Gastroesophageal sphincter (tissue), 4 donors: ENCODE measurements around the gene SMAD6. TPM values are rescaled to one million over a fixed set of nuclear protein-coding genes. Genes with fewer than 3 reads are reported as not detected.

Experiments
- ATAC-seq: fragments of 150-250 bp; one replicate; pipeline ENCODE4 v1.9.1; 2016; ENCODE audit warnings: mild to moderate bottlenecking, moderate library complexity
- H3K27ac ChIP-seq, 4 donors: fragments of 200-600 bp; sonication (generic) in 3 of 4; 1 replicate in 3 of 4; 2 replicates in 1 of 4; pipeline ENCODE4 v1.5.1; 2016 to 2019
- H3K27me3 ChIP-seq: fragments of 200-600 bp; sonication (generic); one replicate; pipeline ENCODE4 v1.5.1; 2019
- H3K36me3 ChIP-seq, 2 donors: fragments of 200-600 bp; sonication (generic); one replicate each; pipeline ENCODE4 v1.5.1; 2019; ENCODE audit warnings: control low read depth in 1 of 2
- H3K4me1 ChIP-seq, 3 donors: fragments of 200-600 bp; sonication (generic); 1 replicate in 2 of 3; 2 replicates in 1 of 3; pipeline ENCODE4 v1.5.1; 2016 to 2019; ENCODE audit warnings: control low read depth in 2 of 3
- H3K4me3 ChIP-seq, 2 donors: fragments of 200-600 bp; sonication (generic); one replicate each; pipeline ENCODE4 v1.5.1; 2019; ENCODE audit warnings: mild to moderate bottlenecking in 1 of 2, moderate library complexity in 1 of 2
- H3K9me3 ChIP-seq, 3 donors: fragments of 200-600 bp; sonication (generic); one replicate each; pipeline ENCODE4 v1.5.1; 2017 to 2019; ENCODE audit warnings: control low read depth in 2 of 3
- EP300 ChIP-seq: sonication (generic); formaldehyde crosslinking; IDR thresholded peaks from one replicate; pipeline ENCODE4 v1.6.1; 2017; ENCODE audit warnings: antibody characterized with exemption, mild to moderate bottlenecking
- POLR2A ChIP-seq, 2 donors: fragments of 450-650 bp; IDR thresholded peaks; one replicate each; pipeline ENCODE4 v1.6.1; 2017; ENCODE audit warnings: antibody characterized with exemption in 2 of 2, mild to moderate bottlenecking in 2 of 2, moderate library complexity in 1 of 2
- POLR2AphosphoS5 ChIP-seq: sonication (generic); formaldehyde crosslinking; IDR thresholded peaks from one replicate; pipeline ENCODE4 v1.6.1; 2017; ENCODE audit warnings: antibody characterized with exemption
- WGBS, 2 donors: methylation state at CpG; one replicate each; pipeline ENCODE4 v1.1.5; 2018; ENCODE audit warnings: low coverage in 1 of 2; 5-methylcytosine and 5-hydroxymethylcytosine counted together
- total RNA-seq, 4 donors: library from RNA; depleted of rRNA; stranded (reverse); fragments of >200 nt; gene quantifications; one replicate each; pipeline ENCODE4 v1.1.0, GENCODE V29; 2016
- TF ChIP-seq, protein P1 (sequence below), 4 experiments: fragments of 200-600 bp in 2 of 4; fragments of 450-650 bp in 2 of 4; sonication (generic) in 1 of 4; IDR thresholded peaks; one replicate each; pipeline ENCODE4 v1.5.1; 2017 to 2019; ENCODE audit warnings: antibody characterized with exemption in 4 of 4, mild to moderate bottlenecking in 2 of 4, moderate library complexity in 2 of 4

The SMAD6 gene
- total RNA-seq, 4 donors from 2014 or later, result 9.9 to 11.2 (median 10.9) TPM

DNA sequence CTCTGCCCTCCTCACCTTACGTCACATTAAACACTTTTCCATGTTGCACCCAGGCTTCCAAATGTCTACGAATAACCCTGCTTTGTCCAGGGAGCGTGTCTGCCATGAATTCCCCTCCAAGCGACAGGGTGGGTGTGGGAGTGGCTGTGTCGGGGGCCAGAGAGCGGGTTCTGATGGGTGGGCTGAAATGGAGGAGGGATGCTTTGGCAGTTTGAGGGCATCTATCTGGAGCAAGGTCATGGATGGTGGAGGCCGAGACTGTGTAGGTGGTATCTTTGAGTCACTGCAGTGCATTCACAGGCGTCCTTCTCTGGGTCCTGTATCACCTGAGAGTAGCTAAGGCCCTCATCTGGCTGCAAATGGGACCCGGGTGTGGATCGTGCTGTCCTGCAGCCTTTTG, 36.6 kb downstream of the SMAD6 start:
- no peaks in the 10 kb centered on the region for H3K9me3 ChIP-seq
- no peak for TF ChIP-seq POLR2AphosphoS5
- no peak for TF ChIP-seq EP300
- TF ChIP-seq POLR2A (IDR thresholded peaks at IDR 0.05), result no peak
- TF ChIP-seq, protein P1, sequence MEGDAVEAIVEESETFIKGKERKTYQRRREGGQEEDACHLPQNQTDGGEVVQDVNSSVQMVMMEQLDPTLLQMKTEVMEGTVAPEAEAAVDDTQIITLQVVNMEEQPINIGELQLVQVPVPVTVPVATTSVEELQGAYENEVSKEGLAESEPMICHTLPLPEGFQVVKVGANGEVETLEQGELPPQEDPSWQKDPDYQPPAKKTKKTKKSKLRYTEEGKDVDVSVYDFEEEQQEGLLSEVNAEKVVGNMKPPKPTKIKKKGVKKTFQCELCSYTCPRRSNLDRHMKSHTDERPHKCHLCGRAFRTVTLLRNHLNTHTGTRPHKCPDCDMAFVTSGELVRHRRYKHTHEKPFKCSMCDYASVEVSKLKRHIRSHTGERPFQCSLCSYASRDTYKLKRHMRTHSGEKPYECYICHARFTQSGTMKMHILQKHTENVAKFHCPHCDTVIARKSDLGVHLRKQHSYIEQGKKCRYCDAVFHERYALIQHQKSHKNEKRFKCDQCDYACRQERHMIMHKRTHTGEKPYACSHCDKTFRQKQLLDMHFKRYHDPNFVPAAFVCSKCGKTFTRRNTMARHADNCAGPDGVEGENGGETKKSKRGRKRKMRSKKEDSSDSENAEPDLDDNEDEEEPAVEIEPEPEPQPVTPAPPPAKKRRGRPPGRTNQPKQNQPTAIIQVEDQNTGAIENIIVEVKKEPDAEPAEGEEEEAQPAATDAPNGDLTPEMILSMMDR (IDR thresholded peaks at IDR 0.05), result no peak
- H3K4me3 ChIP-seq, result no peak overlapping the region
- no peaks in the 10 kb centered on the region for H3K36me3 ChIP-seq
- 89 to 93% methylated on average over 5 of the region's 10 CpGs for WGBS, 2 donors
- H3K4me1 ChIP-seq, result peaks cover 0 to 35% (median 8%) of the 10 kb centered on the region in 3 donors
- H3K27me3 ChIP-seq, result no peaks in the 10 kb centered on the region
- ATAC-seq, result no peak
- no peak overlapping the region for H3K27ac ChIP-seq

DNA sequence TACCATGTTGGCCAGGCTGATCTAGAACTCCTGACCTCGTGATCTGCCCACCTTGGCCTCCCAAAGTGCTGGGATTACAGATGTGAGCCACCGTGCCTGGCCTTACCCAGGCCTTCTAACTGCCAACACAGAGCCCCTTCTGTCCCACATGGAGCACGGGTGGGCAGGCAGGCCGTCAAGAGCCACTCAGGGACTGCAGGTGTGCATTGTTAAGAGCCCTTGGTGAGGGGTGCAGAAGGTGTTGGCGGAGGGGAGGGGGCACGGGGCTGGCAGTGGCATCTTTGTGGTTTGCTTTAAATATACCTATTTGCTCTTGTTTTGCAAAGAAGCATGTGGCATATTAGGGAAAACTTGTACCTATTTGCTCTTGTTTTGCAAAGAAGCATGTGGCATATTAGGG, 37.3 kb downstream of the SMAD6 start:
- no peak overlapping the region for H3K27ac ChIP-seq
- ATAC-seq, result no peak
- no peaks in the 10 kb centered on the region for H3K9me3 ChIP-seq
- H3K4me1 ChIP-seq, result peaks cover 0 to 32% (median 3%) of the 10 kb centered on the region in 3 donors
- TF ChIP-seq, protein P1 (IDR thresholded peaks at IDR 0.05), result no peak
- TF ChIP-seq POLR2AphosphoS5, result no peak
- no peak for TF ChIP-seq POLR2A (IDR thresholded peaks at IDR 0.05)
- TF ChIP-seq EP300, result no peak
- WGBS, 2 donors, result 100% methylated on average over 1 of the region's 6 CpGs; no CpG with 5 or more reads in 1 of the 2 donors
- no peaks in the 10 kb centered on the region for H3K27me3 ChIP-seq
- no peaks in the 10 kb centered on the region for H3K36me3 ChIP-seq
- no peak overlapping the region for H3K4me3 ChIP-seq

DNA sequence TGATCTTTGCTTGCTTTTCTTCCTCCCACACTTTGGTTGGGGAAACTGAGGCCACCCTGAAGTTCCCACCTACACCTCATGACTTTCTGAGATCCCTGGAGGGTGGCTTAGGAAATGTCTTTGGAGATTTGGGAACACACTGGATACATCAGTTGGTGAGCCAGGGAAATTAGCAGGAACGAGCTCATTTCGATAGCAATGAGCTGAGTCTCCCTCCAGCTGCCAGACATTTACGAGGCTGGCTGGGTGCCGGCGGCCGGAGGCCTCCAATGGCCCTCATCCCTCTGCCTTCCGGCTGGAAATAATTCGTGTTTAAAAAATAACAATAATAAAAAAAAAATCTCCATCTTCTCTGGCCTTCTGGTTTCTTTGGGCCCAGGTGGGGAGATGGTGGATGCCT, 38.8 kb downstream of the SMAD6 start:
- peak; percentile 58 for ATAC-seq
- Histone ChIP-seq H3K9me3 (no peaks in the 10 kb centered on the region), H3K36me3 (no peaks in the 10 kb centered on the region), H3K27ac (no peak overlapping the region), H3K4me1 (peaks cover 0 to 31% (median 0%) of the 10 kb centered on the region in 3 donors), H3K27me3 (no peaks in the 10 kb centered on the region), H3K4me3 (no peak overlapping the region)
- TF ChIP-seq POLR2A (IDR thresholded peaks at IDR 0.05) (no peak), POLR2AphosphoS5 (no peak), EP300 (no peak)
- TF ChIP-seq, protein P1 (IDR thresholded peaks at IDR 0.05), result no peak
- 30% methylated on average over 8 of the region's 8 CpGs; no CpG with 5 or more reads in 1 of the 2 donors for whole genome bisulfite sequencing, 2 donors

GRCh38 chr15:66741646-66742045, 39.6 kb downstream of the SMAD6 start:
- TF ChIP-seq POLR2AphosphoS5 (no peak), POLR2A (IDR thresholded peaks at IDR 0.05) (no peak), EP300 (no peak)
- TF ChIP-seq, protein P1 (IDR thresholded peaks at IDR 0.05), result no peak
- no peaks in the 10 kb centered on the region for H3K36me3 ChIP-seq
- no peak overlapping the region for H3K4me3 ChIP-seq
- H3K27ac ChIP-seq, result no peak overlapping the region
- 100% methylated on average over 5 of the region's 5 CpGs; no CpG with 5 or more reads in 1 of the 2 donors for WGBS, 2 donors
- H3K4me1 ChIP-seq, result peaks cover 0 to 37% (median 0%) of the 10 kb centered on the region in 3 donors
- H3K9me3 ChIP-seq, result no peaks in the 10 kb centered on the region
- ATAC-seq, result no peak
- H3K27me3 ChIP-seq, result no peaks in the 10 kb centered on the region

DNA sequence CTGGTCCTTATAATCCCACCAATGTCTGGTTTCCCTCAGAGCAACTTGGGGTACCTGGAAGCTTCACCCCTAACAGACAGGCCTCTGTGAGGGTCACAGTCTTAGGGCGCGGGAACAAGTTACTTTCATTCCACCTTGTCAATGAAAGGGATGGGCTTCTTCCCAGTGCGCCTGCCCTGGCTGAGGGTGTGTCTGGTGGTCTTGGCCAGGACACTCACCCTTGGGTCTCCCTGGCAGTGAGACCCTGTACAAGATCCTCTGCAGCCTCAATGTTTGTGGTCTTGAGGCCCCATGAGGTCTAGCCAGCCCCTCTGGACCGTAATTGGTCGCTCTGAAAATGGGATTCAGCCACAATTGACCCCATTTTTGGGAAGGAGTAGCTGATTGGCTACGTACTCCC, 40.2 kb downstream of the SMAD6 start:
- TF ChIP-seq, protein P1 (IDR thresholded peaks at IDR 0.05), result no peak
- TF ChIP-seq POLR2AphosphoS5 (no peak), EP300 (no peak), POLR2A (IDR thresholded peaks at IDR 0.05) (no peak)
- ATAC-seq, result no peak
- Histone ChIP-seq H3K4me3 (no peak overlapping the region), H3K9me3 (no peaks in the 10 kb centered on the region), H3K36me3 (no peaks in the 10 kb centered on the region), H3K4me1 (peaks cover 0 to 44% (median 2%) of the 10 kb centered on the region in 3 donors), H3K27me3 (no peaks in the 10 kb centered on the region), H3K27ac (no peak overlapping the region)
- 90 to 96% methylated on average over 1 to 4 of the region's 6 CpGs for WGBS, 2 donors
